Measurements from ENCODE around the gene AMZ1.
"Not testable (repeated sequence)": the region's sequence is repeated elsewhere in the genome, so short reads cannot be mapped to it uniquely, and the experiment has no call there.

The AMZ1 gene

DNA sequence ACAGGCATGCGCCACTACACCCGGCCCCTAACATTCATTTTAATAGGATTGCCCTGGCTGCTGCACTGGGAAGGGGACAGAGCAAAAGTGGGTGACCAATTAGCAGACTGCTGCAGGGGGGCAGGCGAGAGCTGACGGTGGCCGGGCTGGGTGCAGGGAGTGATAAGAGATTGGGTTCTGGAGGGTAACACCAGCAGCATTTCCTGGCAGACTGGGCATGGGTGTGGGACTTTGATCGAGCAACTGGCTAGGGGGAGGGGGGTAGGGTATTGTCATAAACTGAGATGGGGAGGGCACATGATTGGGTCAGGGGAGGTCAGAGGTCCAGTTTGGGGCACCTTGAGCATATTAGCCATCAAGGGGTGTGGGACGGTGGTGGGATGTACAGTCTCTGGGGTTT lies 20.2 kb upstream of the AMZ1 start:
- no peak for DNase-seq (ENCODE audit: low read depth in 3 of 3)

DNA sequence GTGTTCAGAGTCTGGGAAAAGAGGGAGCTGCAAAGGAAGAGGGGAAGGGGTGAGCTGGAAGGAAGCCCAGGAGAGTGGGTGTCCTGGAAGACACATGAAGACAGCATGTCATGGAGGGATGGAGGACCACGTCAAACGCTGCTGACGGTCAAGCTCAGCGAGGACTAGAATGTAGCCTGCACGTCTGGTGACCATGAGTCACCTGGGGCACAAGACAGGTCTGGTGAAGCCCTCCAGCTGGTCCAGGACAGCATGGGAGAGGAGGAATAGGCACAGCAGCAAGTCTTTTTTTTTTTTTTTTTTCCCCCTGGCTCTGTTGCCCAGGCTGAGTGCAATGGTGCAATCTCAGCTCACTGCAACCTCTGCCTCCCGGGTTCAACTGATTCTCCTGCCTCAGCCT lies 19.6 kb upstream of the AMZ1 start:
- DNase-seq (ENCODE audit: low read depth in 3 of 3): no peak

- DNase-seq (ENCODE audit: low read depth in 3 of 3): no peak
Observed at GRCh38 chr7:2670171-2670570, 17.8 kb upstream of the AMZ1 start.

DNA sequence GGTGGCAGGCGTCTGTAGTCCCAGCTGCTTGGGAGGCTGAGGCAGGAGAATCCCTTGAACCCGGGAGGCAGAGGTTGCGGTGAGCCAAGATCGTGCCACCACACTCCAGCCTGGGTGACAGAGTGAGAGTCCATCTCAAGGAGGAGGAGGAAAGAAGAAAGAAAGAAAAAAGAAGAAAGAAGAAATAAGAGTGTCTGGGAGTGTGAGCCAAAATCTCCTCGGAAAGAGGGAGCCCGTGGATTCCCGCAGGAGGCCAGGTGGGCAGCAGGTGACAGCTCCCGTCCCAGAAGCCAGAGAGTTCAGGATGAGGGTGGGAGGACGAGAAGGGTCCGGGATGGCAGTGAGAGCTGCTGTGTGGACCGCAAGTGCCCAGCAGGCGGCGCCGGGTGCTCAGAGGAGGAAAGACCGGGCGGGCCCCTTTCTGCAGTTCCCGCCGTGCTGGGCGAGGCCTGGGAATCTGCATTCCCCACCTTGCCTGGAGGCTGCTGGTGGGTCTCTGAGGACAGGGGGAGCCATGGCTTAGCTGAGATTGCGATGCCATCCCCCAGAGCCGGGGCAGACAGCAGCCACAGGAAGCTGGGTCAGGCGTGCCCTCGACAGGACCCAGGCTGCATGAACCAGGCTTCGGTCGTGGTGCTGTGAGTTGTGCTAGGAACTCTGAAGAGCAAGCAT lies 17.1 kb upstream of the AMZ1 start:
- DNase-seq (ENCODE audit: low read depth in 3 of 3): peak; percentile 50 to 69 (median 58)

DNA sequence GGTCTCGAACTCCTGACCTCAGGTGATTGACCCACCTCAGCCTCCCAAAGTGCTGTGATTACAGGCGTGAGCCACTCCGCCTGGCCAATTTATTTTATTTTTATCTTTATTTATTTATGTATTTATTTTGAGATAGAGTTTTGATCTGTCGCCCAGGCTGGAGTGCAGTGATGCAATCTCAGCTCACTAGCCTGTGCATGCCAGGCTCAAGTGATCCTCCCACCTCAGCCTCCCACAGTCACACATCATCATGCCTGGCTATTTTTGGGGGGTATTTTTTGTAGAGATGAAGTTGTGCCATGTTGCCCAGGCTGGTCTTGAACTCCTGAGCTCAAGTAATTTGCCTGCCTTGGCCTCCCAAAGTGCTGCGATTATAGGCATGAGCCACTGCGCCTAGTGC lies 14.8 kb upstream of the AMZ1 start:
- DNase-seq (ENCODE audit: low read depth in 3 of 3): not testable (repeated sequence)

GRCh38 chr7:2673934-2674333 lies 14.1 kb upstream of the AMZ1 start:
- no peak for DNase-seq (ENCODE audit: low read depth in 3 of 3)

- no peak for DNase-seq (ENCODE audit: low read depth in 3 of 3)
Observed at GRCh38 chr7:2675256-2675764, 12.7 kb upstream of the AMZ1 start.

DNA sequence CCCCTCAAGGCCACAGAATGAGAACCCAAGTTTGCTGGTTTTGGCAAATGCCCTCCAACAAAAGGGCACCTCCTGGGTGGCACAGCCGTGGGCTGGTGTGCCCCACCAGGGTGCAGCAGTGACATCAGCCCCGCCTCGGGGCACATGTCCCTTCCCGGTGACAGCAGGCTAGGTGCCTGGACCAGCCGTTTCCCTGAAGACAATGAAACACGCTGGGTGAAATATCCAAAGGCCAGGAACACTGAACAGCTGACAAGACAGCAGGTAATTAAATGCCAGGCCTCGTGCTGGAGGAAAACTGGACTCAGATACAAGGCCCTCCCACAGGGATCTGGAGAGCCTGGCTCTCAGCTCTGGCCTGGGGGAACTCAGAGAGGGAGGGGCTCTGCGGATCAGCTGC lies 11.4 kb upstream of the AMZ1 start:
- not testable (repeated sequence) for DNase-seq (ENCODE audit: low read depth in 3 of 3)

GRCh38 chr7:2678454-2678853 lies 9.5 kb upstream of the AMZ1 start:
- not testable (repeated sequence) for DNase-seq (ENCODE audit: low read depth in 3 of 3)

GRCh38 chr7:2679135-2680127 lies 8.6 kb upstream of the AMZ1 start:
- not testable (repeated sequence) for DNase-seq (ENCODE audit: low read depth in 3 of 3)

DNA sequence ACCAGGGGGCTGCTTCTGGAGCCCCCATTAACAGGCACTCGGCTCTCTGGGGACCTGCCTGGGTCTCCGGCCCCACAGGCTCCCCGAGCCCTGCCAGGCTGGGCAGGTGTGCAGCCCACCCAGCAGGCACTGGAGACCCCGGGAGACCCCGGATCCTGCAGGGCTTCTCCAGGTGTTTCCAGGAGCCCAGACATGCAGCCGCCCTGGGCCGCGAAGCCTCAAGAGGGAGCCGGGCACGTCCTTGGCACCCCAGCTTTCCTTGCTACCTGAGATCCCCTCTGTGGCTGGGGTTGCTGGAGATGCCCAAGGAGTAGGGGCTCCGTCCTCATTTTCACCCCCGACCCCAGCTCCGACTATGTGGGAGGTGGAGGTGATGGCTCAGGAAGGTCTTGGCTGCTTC lies 7.7 kb upstream of the AMZ1 start:
- DNase-seq (ENCODE audit: low read depth in 3 of 3): no peak

GRCh38 chr7:2680792-2681490 lies 7.1 kb upstream of the AMZ1 start:
- DNase-seq (ENCODE audit: low read depth in 3 of 3): peak; percentile 12 to 41 (median 39)

DNA sequence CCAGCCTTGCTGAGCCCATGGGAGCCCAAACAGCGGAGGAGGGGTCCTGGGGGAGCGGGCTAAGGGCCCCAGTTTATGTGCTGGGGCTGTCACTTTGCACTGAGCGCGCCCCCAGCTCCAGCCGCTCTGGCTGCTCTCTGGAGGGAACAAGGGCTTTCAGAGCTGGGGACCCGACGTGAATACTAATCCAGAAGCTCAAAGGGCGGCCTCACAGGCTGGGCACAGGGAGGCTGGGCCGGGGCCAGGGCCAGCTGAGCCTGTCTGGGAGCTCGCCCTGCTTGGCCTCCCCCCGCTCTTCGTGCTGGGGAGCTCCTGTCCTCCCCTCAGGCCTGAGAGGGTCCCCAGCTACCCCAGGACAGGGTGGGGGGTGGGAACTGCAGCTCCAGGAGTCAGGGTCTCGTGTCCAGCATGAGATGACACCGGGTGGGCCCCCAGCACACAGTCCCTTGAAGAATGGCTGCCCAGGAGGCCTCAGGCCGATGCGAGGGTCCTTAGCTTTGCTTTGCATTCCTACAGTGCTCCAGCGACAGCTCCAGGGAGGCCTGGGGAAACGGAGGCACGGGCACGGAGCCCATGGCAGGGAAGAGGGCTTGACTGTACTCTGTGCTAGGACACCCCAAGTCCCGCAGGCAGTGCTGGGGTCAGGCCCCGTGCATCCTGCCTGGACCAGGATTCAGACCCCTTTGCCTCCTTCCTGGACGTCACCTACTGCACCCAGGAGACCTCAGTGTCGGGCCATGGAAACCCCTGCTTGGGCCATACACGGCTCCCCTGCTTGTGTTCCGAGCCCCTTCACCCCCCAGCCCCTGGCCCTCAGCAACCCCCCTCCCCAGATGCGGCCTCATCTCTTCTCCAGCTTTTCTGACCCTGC lies 5.8 kb upstream of the AMZ1 start:
- no peak for DNase-seq (ENCODE audit: low read depth in 3 of 3)

- DNase-seq (ENCODE audit: low read depth in 3 of 3): no peak
Observed at GRCh38 chr7:2684501-2684900, 3.5 kb upstream of the AMZ1 start.

DNA sequence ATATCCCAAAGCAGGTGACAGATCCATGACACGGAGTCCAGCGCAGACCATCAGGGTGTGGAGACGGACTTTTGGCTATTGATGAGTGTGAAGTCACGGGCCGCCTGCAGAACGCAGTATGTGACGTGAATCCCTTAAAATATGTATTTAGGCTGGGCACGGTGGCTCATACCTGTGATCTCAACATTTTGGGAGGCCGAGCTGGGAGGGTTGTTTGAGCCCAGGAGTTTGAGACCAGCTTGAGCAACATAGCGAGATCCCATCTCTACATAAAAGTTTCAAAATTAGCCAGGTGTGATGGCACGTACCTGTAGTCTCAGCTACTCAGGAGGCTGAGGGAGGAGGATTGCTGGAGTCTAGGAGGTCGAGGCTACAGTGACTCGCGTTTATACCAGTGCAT lies 1.9 kb upstream of the AMZ1 start:
- no peak for DNase-seq (ENCODE audit: low read depth in 3 of 3)

- DNase-seq (ENCODE audit: low read depth in 3 of 3): no peak
Observed at GRCh38 chr7:2687338-2687869, 598 bp upstream of the AMZ1 start.

GRCh38 chr7:2688409-2689342 lies 674 bp downstream of the AMZ1 start:
- DNase-seq (ENCODE audit: low read depth in 3 of 3): no peak

GRCh38 chr7:2689343-2689847 lies 1.4 kb downstream of the AMZ1 start:
- DNase-seq (ENCODE audit: low read depth in 3 of 3): no peak

DNA sequence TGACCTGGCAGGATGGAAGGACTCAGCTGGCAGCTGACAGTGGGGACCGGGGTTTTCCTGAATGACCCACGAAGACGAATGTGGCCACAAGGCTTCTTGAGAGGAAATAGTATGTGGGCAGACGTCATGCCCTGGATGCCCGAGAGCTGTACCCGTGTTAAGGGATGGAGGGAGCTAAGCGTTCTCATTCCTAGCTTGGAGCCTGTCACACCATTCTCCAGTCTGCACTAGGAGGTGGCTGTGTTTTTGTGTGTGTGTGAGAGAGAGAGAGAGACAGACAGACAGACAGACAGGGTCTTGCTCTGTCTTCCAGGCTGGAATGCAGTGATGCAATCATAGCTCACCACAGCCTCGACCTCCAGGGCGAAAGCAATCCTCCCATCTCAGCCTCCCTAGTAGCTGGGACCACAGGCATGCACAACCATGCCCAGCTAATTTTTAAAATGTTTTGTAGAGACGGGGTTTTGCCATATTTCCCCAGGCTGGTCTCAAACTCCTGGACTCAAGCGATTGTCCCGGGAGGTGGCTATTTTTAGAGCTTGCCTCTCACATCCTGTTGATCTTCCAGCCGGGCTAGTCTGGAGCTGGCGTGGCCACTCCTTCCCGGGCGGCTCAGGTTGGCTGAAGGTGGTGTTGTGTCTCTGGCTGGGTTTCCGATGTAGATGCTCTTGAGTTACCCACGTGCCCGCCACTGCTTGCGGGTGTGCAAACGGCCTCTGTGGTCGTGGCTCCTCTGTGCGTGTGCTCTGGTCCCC lies 2.1 kb downstream of the AMZ1 start:
- no peak for DNase-seq (ENCODE audit: low read depth in 3 of 3)

All from stimulated activated CD4-positive, alpha-beta T cell treated with anti-CD3 and anti-CD28 coated beads, TNF-alpha, amount 100 ng/mL, for 48 hours (primary cell).